ENCODE results near the gene PLPPR5.
A peak's percentile ranks its signal among the peaks of the same experiment; 100 is the strongest.
"Not testable (repeated sequence)": the region's sequence is repeated elsewhere in the genome, so short reads cannot be mapped to it uniquely, and the experiment has no call there.

The PLPPR5 gene

GRCh38 chr1:98919211-98919610 is 85.5 kb downstream of the PLPPR5 start:
- no peak for DNase-seq (ENCODE audit: low spot score)

- no peak for DNase-seq (ENCODE audit: low spot score)
Observed at GRCh38 chr1:98914547-98914946, 90.1 kb downstream of the PLPPR5 start.

GRCh38 chr1:98910827-98911226 is 93.8 kb downstream of the PLPPR5 start:
- DNase-seq (ENCODE audit: low spot score) = no peak

GRCh38 chr1:98908980-98909379 is 95.7 kb downstream of the PLPPR5 start:
- no peak for DNase-seq (ENCODE audit: low spot score)

- no peak for DNase-seq (ENCODE audit: low spot score)
Observed at GRCh38 chr1:98906809-98907208, 97.9 kb downstream of the PLPPR5 start.

GRCh38 chr1:98906361-98906760 is 98.3 kb downstream of the PLPPR5 start:
- no peak for DNase-seq (ENCODE audit: low spot score)

GRCh38 chr1:98904684-98905083 is 100.0 kb downstream of the PLPPR5 start:
- no peak for DNase-seq (ENCODE audit: low spot score)

GRCh38 chr1:98903726-98904125 is 100.9 kb downstream of the PLPPR5 start:
- no peak for DNase-seq (ENCODE audit: low spot score)

- DNase-seq (ENCODE audit: low spot score) = no peak
Observed at GRCh38 chr1:98903261-98903660, 101.4 kb downstream of the PLPPR5 start.

GRCh38 chr1:98898940-98899339 is 105.7 kb downstream of the PLPPR5 start:
- DNase-seq (ENCODE audit: low spot score) = no peak

- no peak for DNase-seq (ENCODE audit: low spot score)
Observed at GRCh38 chr1:98897479-98897878, 107.2 kb downstream of the PLPPR5 start.

- DNase-seq (ENCODE audit: low spot score) = no peak
Observed at GRCh38 chr1:98896711-98897445, 107.8 kb downstream of the PLPPR5 start.

GRCh38 chr1:98893371-98893770 is 111.3 kb downstream of the PLPPR5 start:
- no peak for DNase-seq (ENCODE audit: low spot score)

GRCh38 chr1:98888869-98889268 is 115.8 kb downstream of the PLPPR5 start:
- DNase-seq (ENCODE audit: low spot score) = no peak

GRCh38 chr1:98887507-98887906 is 117.2 kb downstream of the PLPPR5 start:
- no peak for DNase-seq (ENCODE audit: low spot score)

GRCh38 chr1:98884864-98885263 is 119.8 kb downstream of the PLPPR5 start:
- DNase-seq (ENCODE audit: low spot score) = no peak

- DNase-seq (ENCODE audit: low spot score) = no peak
Observed at GRCh38 chr1:98881901-98882300, 122.8 kb downstream of the PLPPR5 start.

GRCh38 chr1:98881234-98881633 is 123.4 kb downstream of the PLPPR5 start:
- DNase-seq (ENCODE audit: low spot score) = not testable (repeated sequence)

GRCh38 chr1:98874828-98875227 is 129.8 kb downstream of the PLPPR5 start:
- no peak for DNase-seq (ENCODE audit: low spot score)

GRCh38 chr1:98870959-98871903 is 133.4 kb downstream of the PLPPR5 start:
- DNase-seq (ENCODE audit: low spot score) = peak; percentile 92

- DNase-seq (ENCODE audit: low spot score) = no peak
Observed at GRCh38 chr1:98865796-98866195, 138.9 kb downstream of the PLPPR5 start.

GRCh38 chr1:98860329-98860728 is 144.3 kb downstream of the PLPPR5 start:
- DNase-seq (ENCODE audit: low spot score) = no peak

- DNase-seq (ENCODE audit: low spot score) = no peak
Observed at GRCh38 chr1:98854137-98854536, 150.5 kb downstream of the PLPPR5 start.
